GM19043 (cell line): ENCODE measurements around the gene MGAT5B.
"Not testable (repeated sequence)": the region's sequence is repeated elsewhere in the genome, so short reads cannot be mapped to it uniquely, and the experiment has no call there.

ENCODE experiments used
- ATAC-seq: cut with Tn5 transposase; IDR thresholded peaks from one replicate; pipeline ENCODE4 v1.9.1; 2021; ENCODE audit warnings: low read depth; ENCODE audit not compliant: unreplicated experiment

Gene MGAT5B

DNA sequence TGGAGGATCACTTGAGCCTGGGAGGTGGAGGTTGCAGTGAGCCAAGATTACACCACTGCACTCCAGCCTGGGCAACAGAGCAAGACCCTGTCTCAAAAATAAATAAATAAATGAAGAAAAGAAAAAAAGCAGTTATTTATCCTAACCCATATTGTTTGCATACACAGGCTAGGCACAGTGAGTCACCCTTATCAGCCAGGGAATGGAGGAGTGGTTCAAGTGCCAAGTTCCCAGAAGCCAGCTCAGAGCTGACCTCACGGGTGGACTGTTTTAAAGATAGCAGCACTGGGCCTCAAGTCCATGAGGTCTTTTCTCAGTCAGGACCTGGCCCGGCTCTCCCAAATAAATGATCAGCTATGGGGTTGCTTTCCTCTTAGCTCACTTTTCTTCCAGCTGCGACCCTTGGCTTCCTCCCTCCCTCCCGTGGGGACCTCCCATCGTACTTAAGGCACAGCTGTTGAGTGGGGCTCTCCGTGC is 22.6 kb upstream of the MGAT5B start:
- no peak for ATAC-seq

DNA sequence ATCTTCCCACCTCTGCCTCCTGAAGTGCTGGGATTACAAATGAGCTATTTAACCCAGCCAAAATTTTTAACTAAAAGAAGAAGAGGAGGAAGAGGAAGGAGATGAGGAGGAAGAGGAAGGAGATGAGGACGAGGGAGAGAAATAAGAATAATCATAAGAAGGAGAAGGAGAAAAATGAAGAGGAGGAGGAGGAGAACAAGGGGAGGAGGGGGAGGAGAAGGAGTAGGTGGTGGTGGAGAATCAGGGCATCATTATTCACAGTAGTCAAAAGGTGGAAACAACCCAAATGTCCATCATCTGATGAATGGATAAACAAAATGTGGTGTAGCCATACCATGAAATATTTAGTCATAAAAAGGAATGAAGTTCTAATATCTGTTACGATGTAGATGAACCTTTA is 21.2 kb upstream of the MGAT5B start:
- no peak for ATAC-seq

DNA sequence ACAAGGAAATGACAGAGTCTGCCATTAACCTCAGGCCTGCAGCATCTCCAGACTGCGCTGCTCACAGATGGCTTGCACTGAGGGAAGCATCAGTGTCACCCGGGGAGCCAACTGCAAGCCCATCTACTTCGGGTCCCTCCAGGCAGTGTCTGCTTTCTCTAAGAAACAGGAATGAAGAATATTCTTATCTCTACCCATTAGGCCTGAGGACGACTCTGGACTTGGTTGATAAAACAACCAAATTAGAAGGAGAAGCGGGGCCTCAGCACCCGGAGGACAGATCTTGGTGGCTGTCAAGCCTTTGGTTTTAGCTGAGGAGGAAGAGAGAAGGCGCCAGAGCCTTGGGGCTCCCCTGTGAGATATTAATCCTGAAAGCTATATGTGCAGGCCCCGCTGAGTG is 19.5 kb upstream of the MGAT5B start:
- no peak for ATAC-seq

DNA sequence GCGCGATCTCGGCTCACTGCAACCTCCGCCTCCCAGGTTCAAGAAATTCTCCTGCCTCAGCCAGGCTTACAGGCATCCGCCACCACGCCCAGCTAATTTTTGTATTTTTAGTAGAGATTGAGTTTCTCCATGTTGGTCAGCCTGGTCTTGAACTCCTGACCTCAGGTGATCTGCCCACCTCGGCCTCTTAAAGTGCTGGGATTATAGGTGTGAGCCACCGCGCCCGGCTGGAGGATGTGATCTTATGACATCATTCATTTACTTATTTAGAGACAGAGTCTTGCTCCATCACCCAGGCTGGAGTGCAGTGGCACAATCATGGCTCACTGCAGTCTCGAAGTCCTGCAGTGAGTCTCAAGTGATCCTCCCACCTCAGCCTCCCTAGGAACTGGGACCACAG is 19.0 kb upstream of the MGAT5B start:
- not testable (repeated sequence) for ATAC-seq

DNA sequence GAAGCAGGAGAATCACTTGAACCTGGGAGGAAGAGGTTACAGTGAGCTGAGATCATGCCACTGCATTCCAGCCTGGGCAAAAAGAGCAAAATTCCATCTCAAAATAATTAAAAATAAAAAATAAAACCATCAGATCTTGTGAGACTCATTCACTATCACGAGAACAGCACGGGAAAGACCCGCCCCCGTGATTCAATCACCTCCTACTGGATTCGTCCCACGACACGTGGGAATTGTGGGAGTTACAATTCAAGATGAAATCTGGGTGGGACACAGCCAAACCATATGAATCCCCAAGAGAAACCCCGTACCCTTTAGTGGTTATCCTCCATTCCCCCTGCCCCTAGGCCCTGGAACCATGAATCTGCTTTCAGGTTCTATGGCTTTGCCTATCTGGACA is 15.4 kb upstream of the MGAT5B start:
- ATAC-seq, result no peak

DNA sequence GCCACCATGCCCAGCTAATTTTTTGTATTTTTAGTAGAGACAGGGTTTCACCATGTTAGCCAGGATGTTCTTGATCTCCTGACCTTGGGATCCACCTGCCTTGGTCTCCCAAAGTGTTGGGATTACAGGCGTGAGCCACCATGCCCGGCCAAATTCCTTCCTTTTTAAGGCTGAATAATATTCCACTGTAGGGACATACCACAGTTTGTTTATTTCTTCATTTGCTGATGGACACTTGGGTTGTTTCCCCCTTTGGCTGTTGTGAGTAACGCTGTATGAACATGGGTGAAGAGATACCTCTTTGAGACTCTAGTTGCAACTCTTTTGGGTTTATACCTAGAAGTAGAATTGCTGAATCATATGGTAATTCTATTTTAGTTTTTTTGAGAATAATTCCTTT is 13.1 kb upstream of the MGAT5B start:
- no peak for ATAC-seq

DNA sequence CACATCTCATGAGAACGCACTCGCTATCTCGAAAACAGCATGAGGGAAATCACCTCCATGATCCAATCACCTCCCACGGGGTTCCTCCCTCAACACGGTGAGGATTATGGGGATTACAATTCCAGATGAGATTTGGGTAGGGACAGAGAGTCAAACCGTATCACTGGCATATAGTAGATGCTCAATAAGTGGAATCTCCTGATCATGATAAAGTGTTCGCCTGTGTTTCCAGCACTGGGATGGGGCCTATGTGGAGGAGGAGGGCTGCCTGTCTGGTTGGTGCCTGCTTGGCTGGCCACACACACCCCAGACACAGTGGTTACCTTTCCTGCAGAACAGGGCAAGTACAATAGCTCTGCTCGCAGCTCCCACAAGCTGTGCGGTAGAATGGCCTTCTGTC is 6.1 kb upstream of the MGAT5B start:
- no peak for ATAC-seq

DNA sequence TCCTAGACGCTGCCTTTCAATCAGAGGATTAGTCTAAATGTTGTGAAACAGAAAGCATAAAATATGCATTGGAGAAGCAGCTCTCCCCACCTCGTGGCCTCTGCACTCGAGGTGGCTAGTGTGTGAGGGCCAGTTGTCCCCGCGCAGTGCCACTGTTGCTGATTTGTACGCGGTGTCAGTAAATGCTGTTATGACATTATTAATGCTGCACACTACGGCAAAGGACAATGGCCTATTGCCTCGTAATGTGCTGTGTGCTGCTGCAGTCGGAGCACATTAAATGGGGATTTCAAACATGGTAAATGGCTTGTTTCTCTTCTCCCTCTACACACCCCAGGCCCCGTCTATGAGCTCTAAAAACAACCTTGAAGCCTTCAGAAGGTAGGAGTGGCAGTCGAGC is 5.7 kb upstream of the MGAT5B start:
- ATAC-seq, result no peak

DNA sequence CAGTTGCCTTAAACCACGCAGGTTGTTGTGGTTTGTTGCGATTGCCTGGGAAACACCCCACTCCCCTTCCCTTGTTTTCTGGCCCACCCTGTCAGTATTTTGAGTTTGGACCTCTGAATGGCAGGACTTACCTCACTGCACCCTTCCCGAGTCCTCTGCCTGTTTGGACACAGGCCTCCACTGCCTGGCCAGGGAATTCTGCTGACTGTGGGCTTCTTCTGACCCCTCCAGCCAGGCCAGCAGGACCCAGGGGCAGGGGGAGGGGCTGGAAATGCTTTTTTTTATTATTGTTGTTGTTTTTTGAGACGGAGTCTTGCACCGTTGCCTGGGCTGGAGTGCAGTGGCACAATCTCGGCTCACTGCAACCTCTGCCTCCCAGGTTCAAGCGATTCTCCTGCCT is 4.2 kb upstream of the MGAT5B start:
- no peak for ATAC-seq

DNA sequence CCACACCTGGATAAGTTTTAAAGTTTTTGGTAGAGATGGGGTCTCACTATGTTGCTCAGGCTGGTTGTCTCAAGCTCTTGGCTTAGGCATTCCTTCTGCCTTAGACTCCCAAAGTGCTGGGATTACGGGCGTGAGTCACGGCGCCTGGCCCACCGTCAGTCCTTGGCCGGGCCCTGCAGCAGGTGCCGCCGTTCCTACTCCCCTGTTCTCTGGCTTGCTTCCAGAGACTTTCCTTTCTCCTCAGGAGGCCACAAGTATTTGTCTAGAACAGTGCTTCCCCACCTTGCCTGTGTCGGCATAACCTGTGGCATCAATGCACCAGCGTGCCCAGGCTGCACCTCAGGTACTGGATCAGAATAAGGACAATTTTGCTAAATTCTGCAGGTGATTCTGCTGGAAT is 3.0 kb upstream of the MGAT5B start:
- ATAC-seq, result no peak

DNA sequence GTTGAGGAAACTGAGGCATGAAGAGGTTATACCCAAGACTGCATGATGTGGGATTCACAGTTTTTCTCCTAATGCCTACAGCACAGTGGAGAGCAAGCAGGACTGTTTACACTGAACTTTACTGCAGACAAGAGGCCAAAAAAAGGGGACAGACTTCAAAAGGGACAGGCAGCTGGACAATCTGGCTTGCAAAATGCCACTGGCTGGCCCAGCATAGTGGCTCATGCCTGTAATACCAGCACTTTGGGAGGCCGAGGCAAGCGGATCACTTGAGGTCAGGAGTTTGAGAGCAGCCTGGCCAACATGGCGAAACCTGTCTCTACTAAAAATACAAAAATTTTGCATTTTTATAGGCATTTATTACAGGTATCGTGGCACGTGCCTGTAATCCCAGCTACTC is 2.0 kb upstream of the MGAT5B start:
- ATAC-seq, result no peak

DNA sequence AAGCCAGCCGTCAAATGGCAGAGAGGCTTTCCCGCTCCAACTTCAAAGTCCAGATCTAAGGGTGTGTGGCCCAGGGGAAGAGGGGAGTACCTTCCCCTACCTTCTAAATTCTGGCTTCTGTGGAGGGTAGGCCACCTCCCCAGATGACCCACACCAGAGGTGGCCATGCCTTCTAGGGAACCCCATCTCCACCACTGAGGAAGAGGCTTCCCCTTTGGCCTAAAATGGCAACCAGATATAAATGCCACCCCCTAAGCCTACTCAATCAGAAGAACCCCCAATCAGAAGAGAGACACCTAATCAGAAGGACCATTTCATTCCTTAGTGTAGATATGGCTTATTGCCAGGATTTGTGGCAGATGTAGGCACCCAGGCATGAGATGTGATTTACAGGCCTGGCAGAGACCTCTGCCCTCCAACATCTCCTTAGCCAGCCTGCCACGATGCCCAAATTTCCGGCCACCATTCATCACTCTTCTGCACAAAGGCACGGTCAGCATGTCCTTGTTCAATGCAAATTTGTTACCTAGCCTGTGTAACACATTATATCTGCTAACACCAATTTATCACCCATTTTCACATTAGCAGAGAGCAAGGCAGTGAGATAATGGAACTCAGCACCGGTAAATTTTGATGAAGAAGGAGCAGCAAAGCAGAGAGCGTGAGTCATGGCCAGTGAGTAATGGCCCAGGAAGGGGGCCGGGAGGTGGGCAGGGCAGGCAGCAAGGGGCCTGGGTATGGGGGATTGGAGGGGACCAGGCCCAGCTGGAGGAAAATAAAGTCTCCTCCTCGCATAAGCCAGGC is 1.2 kb upstream of the MGAT5B start:
- no peak for ATAC-seq

DNA sequence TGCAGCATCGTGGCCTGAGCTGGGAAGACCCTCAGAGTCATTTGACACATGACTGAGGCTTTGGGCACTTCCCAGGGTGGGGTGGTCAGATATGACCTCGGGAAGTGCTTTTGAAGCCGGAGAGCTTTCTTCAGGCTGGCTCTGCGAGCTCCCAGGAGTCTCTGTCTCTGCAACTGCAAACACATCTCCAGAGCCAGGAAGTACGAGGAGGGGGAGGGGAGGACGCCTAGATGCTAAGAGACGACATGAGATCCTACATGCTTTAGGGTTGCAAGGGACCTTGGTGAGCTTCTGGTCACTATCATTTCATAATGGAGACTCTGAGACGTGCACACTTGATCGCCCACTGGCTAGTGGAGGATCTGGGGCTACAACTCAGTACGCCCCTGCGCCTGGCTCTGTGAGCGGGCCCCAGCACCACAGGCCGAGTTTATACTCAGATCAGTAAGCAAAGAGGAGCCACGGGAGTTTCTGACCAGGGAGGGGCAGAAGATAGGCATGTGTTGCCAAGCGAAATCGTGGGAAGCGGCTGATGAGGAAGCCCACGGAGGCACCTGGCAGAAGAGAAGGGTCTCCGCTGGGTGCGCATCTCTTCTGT is 527 bp upstream of the MGAT5B start:
- no peak for ATAC-seq

DNA sequence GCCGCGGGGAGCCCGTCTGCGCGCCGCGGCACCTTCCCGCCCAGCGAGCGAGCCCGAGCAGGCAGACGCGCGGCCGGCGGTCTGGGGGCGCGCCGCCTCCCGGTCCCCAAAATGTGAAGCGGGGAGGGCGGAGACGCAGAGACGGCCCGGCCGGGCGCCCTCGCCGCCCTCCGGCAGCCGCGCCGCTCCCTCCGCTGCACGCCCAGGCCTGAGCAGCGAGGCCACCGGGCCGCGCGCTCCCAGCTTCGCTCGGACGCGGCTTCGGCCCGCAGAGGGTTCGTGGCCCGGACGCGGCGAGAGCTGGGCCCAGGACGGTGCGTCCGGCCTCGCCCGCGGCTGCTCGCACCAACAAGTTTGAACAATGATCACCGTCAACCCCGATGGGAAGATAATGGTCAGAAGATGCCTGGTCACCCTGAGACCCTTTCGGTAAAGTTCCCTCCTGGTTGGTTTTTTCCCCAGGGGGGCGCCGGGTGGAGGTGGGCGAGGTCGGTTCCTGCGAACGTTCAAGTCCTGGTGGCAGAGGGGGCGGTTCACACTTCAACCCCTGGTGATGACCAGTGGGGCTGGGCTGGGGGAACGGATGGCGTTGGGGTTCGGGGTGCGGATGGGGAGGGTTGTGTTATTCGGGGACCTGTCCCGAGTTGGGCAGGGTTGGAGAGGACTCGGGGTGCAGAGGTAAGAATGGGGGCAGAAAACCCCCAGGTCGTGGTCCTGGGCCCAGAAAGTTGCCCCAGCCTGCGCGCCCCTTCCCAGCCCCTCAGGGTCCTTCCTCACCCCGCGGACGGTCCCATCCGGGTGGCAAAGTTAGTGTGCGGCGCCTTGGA is 678 bp downstream of the MGAT5B start:
- no peak for ATAC-seq

DNA sequence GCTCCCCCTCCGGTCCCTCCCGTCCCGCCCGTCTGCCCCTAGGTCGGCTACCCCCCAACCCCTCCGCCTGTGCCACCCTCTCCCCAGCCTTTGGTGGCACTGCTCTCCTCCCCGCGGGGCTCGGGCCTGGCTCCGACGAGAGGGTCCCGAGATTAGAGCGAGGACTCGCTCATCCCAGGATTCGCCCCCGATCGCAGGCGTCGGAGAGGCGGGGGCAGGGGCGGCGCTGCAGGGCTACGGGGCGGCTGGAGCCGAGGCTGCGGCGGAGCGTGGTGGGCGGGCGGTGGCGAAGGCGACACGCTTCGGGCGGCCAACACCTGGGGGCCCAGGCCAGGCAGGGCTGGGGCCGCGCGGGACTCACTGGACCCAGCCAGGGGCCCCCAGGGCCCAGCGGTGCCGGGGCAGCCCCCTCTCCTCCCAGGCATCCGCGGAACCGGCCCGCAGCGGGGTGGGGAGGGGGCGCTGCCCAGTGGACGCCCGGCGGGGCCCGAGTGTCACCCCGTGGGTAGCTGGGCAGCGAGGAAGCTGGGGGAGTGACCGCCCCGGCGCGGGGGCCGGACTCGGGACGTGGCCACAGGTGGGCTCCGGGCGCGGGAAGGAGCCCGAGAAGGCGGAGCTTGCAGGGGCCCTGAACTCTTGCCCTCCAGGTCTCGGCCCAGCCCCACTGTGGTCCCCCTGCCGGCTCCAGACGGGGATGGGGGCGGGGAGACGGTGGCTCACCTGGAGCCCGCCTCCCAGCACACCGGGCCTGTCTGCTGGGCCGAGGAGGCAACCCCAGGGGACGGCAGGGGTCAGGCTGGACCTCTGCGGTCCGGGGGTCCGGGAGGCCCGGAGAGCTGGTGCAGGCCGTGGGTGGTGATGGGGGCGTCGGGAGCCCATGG is 1.5 kb downstream of the MGAT5B start:
- no peak for ATAC-seq

DNA sequence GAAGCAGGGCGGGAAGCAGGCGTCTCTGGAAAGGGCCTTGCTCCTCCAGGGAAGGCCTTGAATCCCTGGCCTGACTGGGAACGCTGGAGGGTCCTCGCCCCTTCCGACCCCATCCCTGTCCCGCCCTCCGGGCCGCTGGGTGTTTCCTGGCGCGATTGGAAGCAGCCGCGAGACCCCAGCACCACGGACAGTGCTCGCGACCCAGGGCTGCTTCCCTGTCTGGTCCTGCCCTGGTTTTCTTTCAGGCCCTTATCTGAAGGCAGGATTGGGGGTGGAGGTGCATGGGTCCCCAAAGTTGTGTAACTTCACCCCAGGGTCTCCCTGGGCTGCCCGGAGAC is 2.1 kb downstream of the MGAT5B start:
- no peak for ATAC-seq

DNA sequence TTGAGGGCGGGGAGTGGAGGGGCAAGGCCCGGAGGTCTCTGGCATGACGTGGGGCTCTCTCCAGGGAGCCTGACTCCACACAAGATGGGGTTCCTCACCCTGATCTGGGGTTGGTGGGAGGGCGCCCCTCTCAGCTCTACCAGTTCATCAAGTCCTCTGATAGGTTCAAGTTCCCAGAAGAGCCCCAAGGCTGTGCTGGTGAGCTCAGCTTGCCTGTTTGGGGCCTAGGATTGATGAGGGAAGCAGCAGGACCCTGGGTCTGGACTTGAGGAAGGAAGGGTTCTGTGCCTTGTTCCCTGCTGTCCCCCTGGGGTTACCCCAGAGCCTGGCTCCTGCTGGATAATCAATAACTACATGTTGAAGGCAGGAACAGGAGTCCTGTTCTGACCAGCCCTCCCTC is 3.5 kb downstream of the MGAT5B start:
- ATAC-seq, result no peak

DNA sequence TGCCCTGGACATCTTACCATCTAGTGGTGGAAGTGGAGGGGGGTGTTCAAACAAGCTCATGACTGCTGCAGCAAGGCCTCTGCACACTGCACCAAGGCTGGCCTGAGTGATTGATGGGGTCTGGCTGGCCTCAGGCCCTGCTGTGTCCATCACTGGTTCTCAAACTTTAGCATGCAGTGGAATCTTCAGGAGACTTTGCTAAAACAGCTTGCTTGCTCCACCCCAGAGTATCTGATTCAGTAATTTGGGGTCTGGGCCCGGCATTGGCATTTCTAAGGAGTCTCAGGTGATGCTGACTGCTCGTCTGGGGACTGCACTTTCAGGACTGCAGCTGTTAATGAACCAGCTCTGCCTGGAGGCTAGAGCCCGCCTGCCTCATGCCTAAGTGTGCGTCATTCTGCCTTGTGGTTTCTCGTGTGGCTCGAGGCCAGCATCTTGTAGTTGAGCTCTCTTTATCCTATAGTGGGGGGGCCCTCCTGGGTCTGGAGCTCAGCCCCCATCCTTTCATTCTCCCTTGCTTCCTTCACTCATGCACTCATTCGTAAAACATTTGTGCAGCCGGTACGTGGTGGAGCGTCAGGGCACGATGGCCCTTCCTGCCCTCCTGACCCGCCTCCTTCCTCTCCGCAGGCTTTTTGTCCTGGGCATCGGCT is 4.1 kb downstream of the MGAT5B start:
- no peak for ATAC-seq

DNA sequence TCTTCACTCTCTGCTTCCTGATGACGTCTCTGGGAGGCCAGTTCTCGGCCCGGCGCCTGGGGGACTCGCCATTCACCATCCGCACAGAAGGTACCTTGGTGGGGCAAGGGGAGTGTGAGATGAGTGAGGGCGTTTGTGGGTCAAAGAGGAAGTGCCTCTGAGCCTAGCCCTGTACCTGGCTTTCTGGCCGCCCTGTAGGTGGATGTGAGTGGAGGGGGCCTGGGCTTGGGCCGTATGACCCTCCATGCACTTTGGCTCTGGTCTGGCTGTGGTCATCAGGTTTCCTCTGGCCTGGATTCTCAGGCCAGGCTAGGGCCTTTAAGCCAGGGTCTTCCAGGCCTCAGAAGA is 4.6 kb downstream of the MGAT5B start:
- ATAC-seq, result no peak

DNA sequence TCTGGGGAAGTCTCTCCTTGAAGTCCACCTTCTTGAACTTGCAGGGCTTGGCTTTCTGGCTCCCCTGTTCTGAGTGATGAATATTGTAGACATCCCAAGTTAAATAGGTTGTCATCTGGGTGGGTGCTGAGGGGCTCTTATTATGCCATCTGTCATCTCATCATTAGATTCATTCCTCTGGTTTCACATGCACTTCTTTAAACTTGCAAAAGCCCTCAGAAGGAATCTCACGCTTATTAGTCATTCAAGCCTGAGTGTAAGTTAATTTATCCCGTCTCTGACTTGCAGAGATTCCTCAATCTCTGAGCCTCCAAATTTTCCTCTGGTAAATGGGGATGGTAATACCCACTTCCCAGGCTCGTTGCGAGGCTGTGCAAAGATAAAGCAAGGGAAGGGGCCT is 5.7 kb downstream of the MGAT5B start:
- ATAC-seq, result no peak
